ENCODE data around the gene BCAS3.

BCAS3 gene

DNA sequence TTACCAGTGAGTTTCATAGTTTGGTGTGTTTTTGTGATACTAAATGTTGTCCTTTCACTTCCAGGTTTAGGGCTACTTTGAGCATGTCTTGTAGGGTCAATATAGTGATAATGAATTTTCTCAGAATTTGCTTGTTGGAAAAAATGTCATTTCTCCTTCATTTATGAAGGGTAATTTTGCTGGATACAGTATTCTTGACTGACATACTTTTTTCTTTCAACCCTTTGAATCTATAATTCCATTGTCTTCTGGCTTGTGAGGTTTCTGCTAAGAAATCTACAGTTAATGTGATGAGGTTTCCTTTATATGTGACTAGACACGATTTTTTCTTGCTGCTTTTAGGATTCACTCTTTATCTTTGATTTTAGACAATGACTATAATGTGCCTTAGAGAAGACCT lies 219.3 kb downstream of the BCAS3 start:
- TF ChIP-seq, protein P1, sequence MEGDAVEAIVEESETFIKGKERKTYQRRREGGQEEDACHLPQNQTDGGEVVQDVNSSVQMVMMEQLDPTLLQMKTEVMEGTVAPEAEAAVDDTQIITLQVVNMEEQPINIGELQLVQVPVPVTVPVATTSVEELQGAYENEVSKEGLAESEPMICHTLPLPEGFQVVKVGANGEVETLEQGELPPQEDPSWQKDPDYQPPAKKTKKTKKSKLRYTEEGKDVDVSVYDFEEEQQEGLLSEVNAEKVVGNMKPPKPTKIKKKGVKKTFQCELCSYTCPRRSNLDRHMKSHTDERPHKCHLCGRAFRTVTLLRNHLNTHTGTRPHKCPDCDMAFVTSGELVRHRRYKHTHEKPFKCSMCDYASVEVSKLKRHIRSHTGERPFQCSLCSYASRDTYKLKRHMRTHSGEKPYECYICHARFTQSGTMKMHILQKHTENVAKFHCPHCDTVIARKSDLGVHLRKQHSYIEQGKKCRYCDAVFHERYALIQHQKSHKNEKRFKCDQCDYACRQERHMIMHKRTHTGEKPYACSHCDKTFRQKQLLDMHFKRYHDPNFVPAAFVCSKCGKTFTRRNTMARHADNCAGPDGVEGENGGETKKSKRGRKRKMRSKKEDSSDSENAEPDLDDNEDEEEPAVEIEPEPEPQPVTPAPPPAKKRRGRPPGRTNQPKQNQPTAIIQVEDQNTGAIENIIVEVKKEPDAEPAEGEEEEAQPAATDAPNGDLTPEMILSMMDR (conservative IDR thresholded peaks at IDR 0.05; ENCODE audit: low read depth), result no peak
- DNase-seq (ENCODE audit: low spot score), result no peak
- POLR2A ChIA-PET (ENCODE audit: low non-redundant PET), result no interaction called here
- CTCF ChIA-PET, result interaction anchor here (0.6 kb wide), 1 partner anchor 24 kb away, joined by 5 read pairs; no protein-coding TSS in a partner anchor
- no peak overlapping the region for H3K27ac ChIP-seq

DNA sequence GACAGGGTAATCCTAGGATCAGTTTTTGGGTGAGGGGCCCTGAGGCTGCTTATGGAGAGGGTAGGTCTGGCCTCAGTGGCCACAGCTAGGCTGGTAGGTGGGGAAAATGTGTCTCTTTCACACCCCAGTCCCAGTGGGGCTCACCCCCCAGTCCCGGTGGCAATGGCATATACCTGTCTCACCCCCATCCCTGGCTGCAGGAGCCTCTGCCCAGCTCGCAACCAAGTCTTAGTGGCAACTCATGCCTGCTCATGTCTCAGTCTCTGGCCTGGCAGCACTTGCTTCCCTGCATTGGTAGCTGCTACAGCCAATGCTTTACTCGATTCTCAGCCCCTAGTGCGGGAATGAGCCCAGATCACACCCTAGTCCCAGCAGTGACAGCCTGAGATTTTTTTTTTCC lies 221.5 kb downstream of the BCAS3 start:
- CTCF ChIA-PET, result no interaction called here
- POLR2A ChIA-PET (ENCODE audit: low non-redundant PET), result no interaction called here
- DNase-seq (ENCODE audit: low spot score), result no peak
- TF ChIP-seq, protein P1 (conservative IDR thresholded peaks at IDR 0.05; ENCODE audit: low read depth), result no peak
- H3K27ac ChIP-seq, result no peak overlapping the region

DNA sequence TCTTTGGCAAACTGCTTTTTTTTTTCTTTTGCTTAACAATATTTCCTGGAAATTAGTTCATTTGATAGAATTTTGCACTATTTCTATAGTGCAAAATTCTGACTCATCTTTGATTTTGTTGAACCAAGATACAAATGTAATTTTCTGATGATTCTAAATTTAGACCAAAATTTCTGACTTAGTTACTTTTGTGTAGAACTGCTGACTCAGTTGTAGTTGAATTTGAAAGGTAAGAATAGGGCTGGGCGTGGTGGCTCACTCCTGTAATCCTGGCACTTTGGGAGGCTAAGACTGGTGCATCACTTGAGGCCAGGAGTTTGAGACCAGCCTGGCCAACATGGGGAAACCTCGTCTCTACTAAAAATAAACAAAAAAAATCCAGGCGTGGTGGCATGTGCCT lies 223.0 kb downstream of the BCAS3 start:
- ChIA-PET POLR2A (ENCODE audit: low non-redundant PET) (no interaction called here), CTCF (no interaction called here)
- peak overlapping the region; percentile 39; the same call in 1 of the 2 replicates for H3K27ac ChIP-seq
- DNase-seq (ENCODE audit: low spot score), result no peak
- TF ChIP-seq, protein P1 (conservative IDR thresholded peaks at IDR 0.05; ENCODE audit: low read depth), result no peak

DNA sequence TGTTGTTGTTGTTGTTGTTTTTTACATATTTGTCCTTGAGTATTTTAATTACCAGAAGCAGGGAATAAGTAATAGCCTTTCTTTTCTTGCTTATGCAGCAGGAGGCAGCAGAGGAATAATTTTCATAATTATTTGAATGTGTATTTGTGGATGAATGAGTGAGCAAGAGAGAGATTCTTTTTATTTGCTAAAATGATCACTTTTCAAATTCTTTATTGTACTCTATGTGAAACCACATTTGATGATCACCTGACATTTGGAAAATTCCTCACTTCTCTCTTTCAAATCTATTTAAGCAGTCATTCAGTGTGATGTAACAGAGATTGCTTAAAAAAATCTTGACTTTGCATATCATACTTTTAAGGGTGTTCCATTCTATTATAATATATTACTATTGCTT lies 223.6 kb downstream of the BCAS3 start:
- no peak for DNase-seq (ENCODE audit: low spot score)
- POLR2A ChIA-PET (ENCODE audit: low non-redundant PET), result no interaction called here
- CTCF ChIA-PET, result no interaction called here
- H3K27ac ChIP-seq, result peak overlapping the region; percentile 39; the same call in 1 of the 2 replicates
- TF ChIP-seq, protein P1 (conservative IDR thresholded peaks at IDR 0.05; ENCODE audit: low read depth), result no peak

DNA sequence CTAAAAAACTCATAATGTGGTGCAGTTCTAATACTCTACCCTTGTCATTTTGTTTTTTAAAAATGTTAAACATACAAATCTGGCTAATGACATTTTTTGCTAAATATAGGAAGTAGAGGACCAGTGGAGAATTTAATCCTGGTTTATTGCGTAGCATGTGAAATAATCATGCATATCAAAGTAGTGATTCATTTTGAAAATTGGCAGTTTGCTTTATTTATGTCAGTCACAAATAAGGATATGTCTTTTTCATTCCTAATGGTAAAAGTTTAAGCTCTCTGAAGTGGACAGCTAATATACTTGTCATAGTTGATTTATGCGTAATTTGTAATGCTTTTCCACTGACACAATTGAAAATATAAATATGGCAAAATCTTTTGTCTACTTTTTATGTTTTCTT lies 224.2 kb downstream of the BCAS3 start:
- H3K27ac ChIP-seq, result no peak overlapping the region
- ChIA-PET CTCF (interaction anchor here (1.1 kb wide), 1 partner anchor 75 kb away, joined by 3 read pairs; no protein-coding TSS in a partner anchor), POLR2A (ENCODE audit: low non-redundant PET) (no interaction called here)
- TF ChIP-seq, protein P1 (conservative IDR thresholded peaks at IDR 0.05; ENCODE audit: low read depth), result no peak
- DNase-seq (ENCODE audit: low spot score), result peak; percentile 68

DNA sequence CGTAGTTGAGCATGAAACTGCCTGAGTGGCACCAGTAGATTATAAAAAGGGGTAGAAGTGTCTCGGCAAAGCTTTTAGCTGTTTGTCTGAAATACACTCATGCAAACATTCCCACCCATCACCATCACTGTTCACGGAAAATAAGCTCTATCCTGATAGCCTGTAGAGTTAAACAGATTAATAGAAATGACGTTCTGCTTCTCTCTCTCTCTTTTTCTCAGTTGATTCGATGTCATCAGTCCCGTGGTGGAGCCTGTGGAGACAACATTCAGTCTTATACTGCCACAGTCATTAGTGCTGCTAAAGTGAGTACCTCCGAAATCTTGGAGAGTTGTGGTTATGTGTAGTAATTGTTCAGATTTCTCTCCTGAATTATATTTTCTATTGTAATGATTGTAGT lies 224.7 kb downstream of the BCAS3 start:
- H3K27ac ChIP-seq, result no peak overlapping the region
- ChIA-PET POLR2A (ENCODE audit: low non-redundant PET) (no interaction called here), CTCF (interaction anchor here (1.1 kb wide), 1 partner anchor 75 kb away, joined by 3 read pairs; no protein-coding TSS in a partner anchor)
- TF ChIP-seq, protein P1 (conservative IDR thresholded peaks at IDR 0.05; ENCODE audit: low read depth), result no peak
- DNase-seq (ENCODE audit: low spot score), result no peak

DNA sequence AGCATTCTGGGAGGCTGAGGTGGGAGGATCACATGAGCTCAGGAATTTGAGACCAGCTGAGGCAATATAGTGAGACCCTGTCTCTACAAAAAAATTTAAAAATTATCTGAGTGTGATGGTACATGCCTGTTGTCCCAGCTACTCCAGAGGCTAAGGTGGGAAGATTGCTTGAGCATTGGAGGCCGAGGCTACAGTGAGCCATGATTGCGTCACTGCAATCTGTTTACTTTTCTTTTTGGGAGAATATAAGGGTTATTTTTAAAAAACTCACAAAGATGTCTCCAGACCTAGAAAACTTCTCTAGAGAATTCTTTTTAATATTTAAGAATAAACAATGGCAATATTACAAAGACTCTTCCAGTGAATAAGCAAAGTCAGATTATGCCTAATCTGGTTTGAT lies 226.9 kb downstream of the BCAS3 start:
- no peak overlapping the region for H3K27ac ChIP-seq
- no peak for DNase-seq (ENCODE audit: low spot score)
- CTCF ChIA-PET, result no interaction called here
- POLR2A ChIA-PET (ENCODE audit: low non-redundant PET), result no interaction called here
- TF ChIP-seq, protein P1 (conservative IDR thresholded peaks at IDR 0.05; ENCODE audit: low read depth), result no peak

All from RWPE1 (cell line).